Activated T-cell treated with anti-CD3 and anti-CD28 coated beads, Interleukin-2, amount 50 U/mL, for 72 hours (primary cell): ENCODE measurements around the gene PDGFRB. TPM values are rescaled to one million over a fixed set of nuclear protein-coding genes. Genes with fewer than 3 reads are reported as not detected.

Source experiments
- ATAC-seq, 2 donors: fragments of 150-1000 bp; cut with Tn5 transposase; replicated peaks in 1 of 2; 2 replicates each; pipeline ENCODE4 v1.10.0; 2021; ENCODE audit warnings: moderate library complexity in 2 of 2, mild to moderate bottlenecking in 1 of 2
- DNase-seq, 2 donors: peaks; one replicate each; pipeline ENCODE4 v3.0.0; 2021 to 2022; ENCODE audit warnings: mixed read lengths in 1 of 2
- H3K27ac Mint-ChIP-seq: one replicate; pipeline ENCODE4 v1.8.0; 2022; ENCODE audit warnings: mild to moderate bottlenecking, moderate library complexity, mixed read lengths
- H3K27me3 Mint-ChIP-seq: one replicate; pipeline ENCODE4 v1.8.0; 2022; ENCODE audit warnings: low read depth, mixed read lengths
- H3K36me3 Mint-ChIP-seq, 2 donors: one replicate each; pipeline ENCODE4 v1.8.0; 2022; ENCODE audit warnings: mixed read lengths in 2 of 2, mild to moderate bottlenecking in 1 of 2; ENCODE audit not compliant: insufficient read depth in 2 of 2
- H3K4me1 Mint-ChIP-seq: one replicate; pipeline ENCODE4 v1.8.0; 2022; ENCODE audit warnings: low read depth, mixed read lengths
- H3K4me3 Mint-ChIP-seq, 2 donors: one replicate each; pipeline ENCODE4 v1.8.0; 2022; ENCODE audit warnings: mild to moderate bottlenecking in 2 of 2, mixed read lengths in 2 of 2, moderate library complexity in 2 of 2
- H3K9me3 Mint-ChIP-seq, 2 donors: one replicate each; pipeline ENCODE4 v1.8.0; 2022; ENCODE audit warnings: mixed read lengths in 2 of 2
- total RNA-seq, 2 donors: library from RNA; stranded (reverse); gene quantifications; one replicate each; pipeline ENCODE4 v1.2.3, GENCODE V29; 2022

PDGFRB gene
- total RNA-seq, 2 donors from 2014 or later, result 0.34 to 1.1 TPM

DNA sequence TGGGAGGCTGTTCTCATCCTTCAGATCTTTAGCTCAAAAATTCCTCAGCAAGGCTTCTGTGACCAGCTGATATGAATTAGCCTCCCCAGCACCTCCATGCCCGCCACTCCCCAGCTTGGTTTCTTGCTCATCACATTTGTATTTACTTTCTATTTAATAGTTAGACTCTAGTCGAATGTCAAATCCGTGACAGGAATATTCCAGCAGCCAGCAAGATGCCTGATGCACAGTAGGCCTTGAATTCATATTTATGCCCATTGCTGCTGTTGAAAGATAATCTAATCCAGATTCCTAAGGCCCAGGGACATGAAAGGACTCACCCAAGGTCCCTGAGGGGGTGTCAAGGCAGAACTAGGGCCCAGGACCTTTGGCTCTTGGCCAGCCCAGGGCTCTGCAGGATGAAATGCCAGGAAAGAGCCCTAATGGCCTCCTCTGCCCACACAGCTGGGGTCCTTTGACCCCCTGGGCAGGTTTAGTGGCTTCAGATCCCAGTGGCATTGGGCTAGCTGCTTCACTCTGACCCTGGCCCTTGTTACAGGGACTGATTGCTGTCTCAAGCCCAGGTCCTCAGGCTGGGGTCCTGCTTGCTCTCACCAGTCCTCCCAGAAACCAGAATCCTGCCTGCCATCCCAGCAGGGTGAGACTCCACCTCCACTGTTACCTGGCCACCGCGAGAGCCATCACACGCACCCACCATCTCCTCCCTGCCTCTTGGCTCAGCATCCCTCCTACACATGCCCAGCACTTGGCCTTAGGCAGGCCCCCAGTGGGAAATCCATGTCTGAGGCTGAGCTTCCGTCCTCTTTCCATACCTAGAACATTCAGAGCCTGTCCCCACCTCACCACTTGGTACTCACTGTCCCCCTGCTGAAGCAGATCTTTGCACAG, 76.6 kb downstream of the PDGFRB start:
- Mint-ChIP-seq H3K27me3 (peaks cover 21% of the 10 kb centered on the region), H3K4me3 (no peak overlapping the region), H3K27ac (no peak overlapping the region), H3K4me1 (peaks cover 13% of the 10 kb centered on the region), H3K9me3 (no peaks in the 10 kb centered on the region), H3K36me3 (no peaks in the 10 kb centered on the region)
- DNase-seq, result no peak
- ATAC-seq, result no peak

DNA sequence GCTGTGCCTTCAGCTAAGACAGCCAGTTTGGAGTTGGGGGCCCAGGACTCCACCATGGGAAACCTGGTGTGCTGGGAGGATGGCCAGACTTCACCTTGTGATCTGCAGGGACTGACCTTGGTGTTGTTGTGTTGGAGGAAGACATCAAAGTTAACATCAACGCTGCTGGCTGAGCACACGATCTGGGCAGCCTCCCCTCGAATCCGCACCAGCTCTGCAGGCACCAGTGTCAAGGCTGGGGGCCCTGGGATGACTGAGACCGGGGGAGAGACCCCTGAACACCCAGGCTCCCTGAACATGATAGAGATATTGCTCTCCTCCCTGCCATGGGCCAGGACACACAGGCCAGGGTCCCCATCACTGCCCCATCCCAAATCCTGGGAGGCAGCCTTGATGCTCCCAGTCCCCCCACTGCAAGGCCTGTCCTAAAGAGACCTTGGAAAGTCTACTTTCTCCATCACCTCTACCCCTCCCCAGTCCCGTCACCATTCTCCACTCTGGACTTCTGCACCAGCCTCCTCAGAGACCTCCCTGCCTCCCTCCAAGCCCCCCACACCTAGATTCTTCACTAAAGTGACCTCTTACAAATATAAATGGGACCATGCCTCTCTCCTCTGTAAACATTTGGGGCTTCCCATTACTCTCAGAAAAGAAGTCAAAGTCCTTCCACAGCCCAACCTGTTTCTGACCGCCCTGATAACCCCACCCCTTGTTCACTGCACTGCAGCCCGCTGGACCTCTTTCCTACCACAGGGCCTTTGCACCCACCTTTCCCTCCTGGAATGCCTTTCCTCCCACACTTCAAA, 77.4 kb downstream of the PDGFRB start:
- H3K27me3 Mint-ChIP-seq, result peaks cover 14% of the 10 kb centered on the region
- ATAC-seq (no peak), DNase-seq (no peak)
- H3K4me3 Mint-ChIP-seq, result no peak overlapping the region
- no peak overlapping the region for H3K27ac Mint-ChIP-seq
- H3K9me3 Mint-ChIP-seq, result no peaks in the 10 kb centered on the region
- no peaks in the 10 kb centered on the region for H3K36me3 Mint-ChIP-seq
- peaks cover 13% of the 10 kb centered on the region for H3K4me1 Mint-ChIP-seq

GRCh38 chr5:150077060-150077459, 78.6 kb downstream of the PDGFRB start:
- Mint-ChIP-seq H3K4me1 (peaks cover 4% of the 10 kb centered on the region), H3K27ac (no peak overlapping the region), H3K9me3 (no peaks in the 10 kb centered on the region), H3K4me3 (no peak overlapping the region), H3K36me3 (no peaks in the 10 kb centered on the region), H3K27me3 (peaks cover 7% of the 10 kb centered on the region)
- no peak for DNase-seq
- no peak for ATAC-seq

DNA sequence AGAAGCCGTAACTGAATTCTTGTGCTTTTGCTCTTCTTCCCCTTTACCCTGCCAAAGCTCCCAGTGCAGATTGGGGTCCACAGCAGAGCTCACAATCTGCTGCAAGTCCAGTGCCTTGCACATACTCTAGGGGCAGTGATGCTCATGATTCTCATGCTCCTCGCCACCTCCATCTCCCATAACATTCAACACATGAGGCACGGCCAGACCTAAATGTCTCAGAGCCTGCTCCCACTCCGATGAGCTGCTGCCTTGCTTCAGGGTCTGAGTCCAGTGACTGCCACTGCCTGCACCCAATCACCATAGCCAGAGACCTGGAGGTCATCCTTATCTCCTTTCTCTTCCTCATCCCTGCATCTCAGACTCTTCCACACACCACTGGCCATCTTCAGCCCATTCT, 79.8 kb downstream of the PDGFRB start:
- ATAC-seq (no peak), DNase-seq (no peak)
- Mint-ChIP-seq H3K4me1 (no peaks in the 10 kb centered on the region), H3K27me3 (no peaks in the 10 kb centered on the region), H3K9me3 (no peaks in the 10 kb centered on the region), H3K27ac (no peak overlapping the region), H3K4me3 (no peak overlapping the region), H3K36me3 (no peaks in the 10 kb centered on the region)

- ATAC-seq, result no peak
- no peaks in the 10 kb centered on the region for H3K36me3 Mint-ChIP-seq
- DNase-seq, result no peak
- no peaks in the 10 kb centered on the region for H3K9me3 Mint-ChIP-seq
- no peaks in the 10 kb centered on the region for H3K4me1 Mint-ChIP-seq
- H3K27ac Mint-ChIP-seq, result no peak overlapping the region
- no peak overlapping the region for H3K4me3 Mint-ChIP-seq
- H3K27me3 Mint-ChIP-seq, result no peaks in the 10 kb centered on the region
Measured at GRCh38 chr5:150075233-150075632, 80.4 kb downstream of the PDGFRB start.

DNA sequence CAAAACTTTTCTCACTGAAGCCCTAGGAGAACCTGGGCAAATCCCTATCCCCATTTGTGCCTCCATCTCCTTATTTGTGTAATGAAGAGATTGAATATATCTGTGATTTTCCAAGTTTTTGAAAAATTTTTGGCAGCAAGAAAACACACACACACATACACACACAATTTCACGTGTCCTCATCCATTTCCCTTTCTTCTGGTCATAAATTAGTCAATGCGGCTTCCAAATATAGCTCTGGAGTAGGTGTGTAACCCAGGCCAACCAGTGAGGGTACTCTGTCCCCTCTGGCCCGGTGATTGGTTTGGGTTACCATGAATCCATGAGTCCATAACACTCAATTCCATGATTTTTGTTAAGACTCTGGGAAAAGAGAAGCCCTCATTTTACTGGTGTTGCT, 82.0 kb downstream of the PDGFRB start:
- DNase-seq (no peak), ATAC-seq (no peak)
- Mint-ChIP-seq H3K27ac (no peak overlapping the region), H3K9me3 (no peaks in the 10 kb centered on the region), H3K36me3 (no peaks in the 10 kb centered on the region), H3K4me1 (no peaks in the 10 kb centered on the region), H3K4me3 (no peak overlapping the region), H3K27me3 (no peaks in the 10 kb centered on the region)

DNA sequence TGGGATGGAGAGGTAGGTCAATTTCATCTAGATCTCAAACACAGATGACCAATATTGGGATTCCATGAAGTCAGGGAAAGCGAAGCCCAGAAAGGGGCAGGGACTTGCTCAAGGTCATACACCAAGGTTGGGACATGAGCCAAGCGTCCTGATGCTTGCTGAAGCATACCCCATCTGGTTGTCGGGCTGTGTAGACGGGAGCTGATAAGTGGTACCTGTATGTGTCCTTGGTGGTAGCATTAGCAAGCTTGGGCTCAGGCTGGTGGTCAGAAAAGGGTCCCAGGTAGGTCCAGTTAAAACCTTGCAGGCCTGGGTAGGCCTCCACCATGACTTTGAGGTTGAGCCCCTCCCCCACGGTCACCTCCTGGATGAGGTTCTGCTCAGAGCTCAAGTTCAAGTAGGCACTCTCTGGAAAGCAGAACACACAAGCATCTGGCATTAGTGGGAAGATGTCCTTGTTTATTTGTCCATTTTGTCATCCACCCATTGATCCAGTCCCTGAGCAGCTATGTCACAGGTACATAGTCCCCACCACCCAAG, 82.5 kb downstream of the PDGFRB start:
- Mint-ChIP-seq H3K4me3 (no peak overlapping the region), H3K27me3 (no peaks in the 10 kb centered on the region), H3K36me3 (no peaks in the 10 kb centered on the region), H3K4me1 (no peaks in the 10 kb centered on the region), H3K27ac (no peak overlapping the region), H3K9me3 (no peaks in the 10 kb centered on the region)
- no peak for DNase-seq
- ATAC-seq, result no peak

- Mint-ChIP-seq H3K4me3 (no peak overlapping the region), H3K9me3 (no peaks in the 10 kb centered on the region), H3K27me3 (no peaks in the 10 kb centered on the region), H3K27ac (no peak overlapping the region), H3K36me3 (no peaks in the 10 kb centered on the region), H3K4me1 (peaks cover 14% of the 10 kb centered on the region)
- ATAC-seq (no peak), DNase-seq (no peak)
Measured at GRCh38 chr5:150070821-150071220, 84.8 kb downstream of the PDGFRB start.

DNA sequence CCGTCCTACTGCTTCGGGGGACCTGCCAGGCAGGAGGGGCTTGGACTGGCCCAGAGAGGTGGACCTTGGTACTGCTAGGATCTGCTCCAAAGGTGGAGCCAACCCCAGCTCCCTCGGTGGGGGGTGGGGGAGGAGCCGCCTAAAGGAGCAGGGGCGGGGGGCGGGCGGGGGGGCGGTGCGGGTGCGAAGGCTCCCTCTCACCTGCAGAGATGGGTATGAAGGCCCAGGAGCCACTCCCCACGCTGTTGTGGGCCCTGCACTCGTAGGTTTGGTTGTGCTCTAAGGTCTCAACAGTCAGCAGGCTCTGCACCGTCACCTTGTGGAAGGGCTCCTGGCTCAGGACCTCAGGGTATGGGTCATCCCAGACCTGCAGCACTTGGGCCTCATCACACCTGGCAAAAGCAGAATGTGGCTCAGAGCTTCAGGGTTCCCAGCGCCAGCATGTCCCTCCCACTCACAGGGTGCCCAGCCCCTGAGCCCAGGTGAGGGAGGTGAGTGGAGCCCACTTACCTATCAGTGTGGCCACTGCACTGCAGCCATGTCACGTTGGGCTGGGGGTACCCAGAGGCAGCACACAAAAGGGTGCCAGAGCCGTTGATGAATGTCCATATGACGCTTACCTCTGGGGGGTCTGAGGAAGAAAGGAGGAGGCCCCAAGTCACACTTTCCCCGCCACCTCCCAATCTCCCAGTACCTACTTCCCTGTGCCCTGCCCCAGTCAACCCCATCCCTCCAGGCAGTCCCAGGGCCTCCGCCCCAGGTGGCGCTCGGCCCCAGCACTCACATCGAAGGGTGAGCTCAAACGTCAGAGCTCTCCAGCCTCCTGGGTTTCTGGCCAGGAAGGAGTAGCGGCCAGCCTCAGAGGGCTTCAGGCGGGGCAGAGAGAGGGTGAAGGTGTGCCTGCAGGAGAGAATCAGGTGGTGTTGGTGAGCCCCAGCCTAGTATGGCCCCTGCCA, 85.7 kb downstream of the PDGFRB start:
- DNase-seq, result no peak
- Mint-ChIP-seq H3K27ac (no peak overlapping the region), H3K9me3 (no peaks in the 10 kb centered on the region), H3K36me3 (no peaks in the 10 kb centered on the region), H3K27me3 (no peaks in the 10 kb centered on the region), H3K4me1 (peaks cover 14% of the 10 kb centered on the region), H3K4me3 (no peak overlapping the region)
- ATAC-seq, result no peak

- no peak for ATAC-seq
- H3K4me3 Mint-ChIP-seq, result no peak overlapping the region
- DNase-seq, result no peak
- peaks cover 14% of the 10 kb centered on the region for H3K4me1 Mint-ChIP-seq
- no peak overlapping the region for H3K27ac Mint-ChIP-seq
- H3K27me3 Mint-ChIP-seq, result no peaks in the 10 kb centered on the region
- H3K36me3 Mint-ChIP-seq, result no peaks in the 10 kb centered on the region
- H3K9me3 Mint-ChIP-seq, result no peaks in the 10 kb centered on the region
Measured at GRCh38 chr5:150068961-150069645, 86.5 kb downstream of the PDGFRB start.

- no peak overlapping the region for H3K27ac Mint-ChIP-seq
- H3K27me3 Mint-ChIP-seq, result peaks cover 2% of the 10 kb centered on the region
- no peak overlapping the region for H3K4me3 Mint-ChIP-seq
- DNase-seq, result no peak
- no peak for ATAC-seq
- no peaks in the 10 kb centered on the region for H3K36me3 Mint-ChIP-seq
- no peaks in the 10 kb centered on the region for H3K9me3 Mint-ChIP-seq
- H3K4me1 Mint-ChIP-seq, result peaks cover 14% of the 10 kb centered on the region
Measured at GRCh38 chr5:150068472-150068871, 87.2 kb downstream of the PDGFRB start.

- Mint-ChIP-seq H3K27ac (no peak overlapping the region), H3K4me3 (no peak overlapping the region), H3K36me3 (no peaks in the 10 kb centered on the region), H3K27me3 (peaks cover 6% of the 10 kb centered on the region), H3K4me1 (peaks cover 14% of the 10 kb centered on the region), H3K9me3 (no peaks in the 10 kb centered on the region)
- no peak for ATAC-seq
- DNase-seq, result no peak
Measured at GRCh38 chr5:150068071-150068470, 87.6 kb downstream of the PDGFRB start.
